GM12892 (cell line): ENCODE measurements around the gene GOLGA8B.
"Not testable (repeated sequence)": the region's sequence is repeated elsewhere in the genome, so short reads cannot be mapped to it uniquely, and the experiment has no call there.

ENCODE experiments used
- POLR2A ChIP-seq: IDR thresholded peaks from 2 replicates; pipeline ENCODE4 v1.6.1; 2011; ENCODE audit warnings: low read depth, low read length, control low read depth
- TAF1 ChIP-seq: IDR thresholded peaks from 2 replicates; pipeline ENCODE4 v1.6.1; 2011; ENCODE audit warnings: low read depth, mild to moderate bottlenecking, control low read depth, low read length, borderline replicate concordance

GRCh38 chr15:34554716-34555115 is 28.7 kb downstream of the GOLGA8B start:
- not testable (repeated sequence) for TF ChIP-seq TAF1, POLR2A
